Loucy (cell line): ENCODE data around the gene MAPRE3.

Source experiments
- H2AFZ ChIP-seq: fragments of 200-600 bp; sonication (generic); 2 replicates; pipeline ENCODE4 v1.6.0; 2016; ENCODE audit warnings: antibody characterized with exemption, mild to moderate bottlenecking, low read length, moderate library complexity
- H3F3A ChIP-seq: fragments of 200-600 bp; 2 replicates; pipeline ENCODE4 v1.6.0; 2016; ENCODE audit warnings: antibody characterized with exemption, low read depth, mild to moderate bottlenecking
- H3K27me3 ChIP-seq: fragments of 200-600 bp; sonication (generic); 2 replicates; pipeline ENCODE4 v1.6.1; 2014; ENCODE audit warnings: low read length, mild to moderate bottlenecking; ENCODE audit not compliant: insufficient read depth, poor library complexity, severe bottlenecking
- H3K36me3 ChIP-seq: fragments of 200-600 bp; sonication (generic); 2 replicates; pipeline ENCODE4 v1.6.1; 2016; ENCODE audit warnings: low read length; ENCODE audit not compliant: insufficient read depth
- H3K4me1 ChIP-seq: fragments of 200-600 bp; sonication (generic); 2 replicates; pipeline ENCODE4 v1.5.1; 2014; ENCODE audit warnings: low read length, mild to moderate bottlenecking; ENCODE audit not compliant: insufficient read depth, poor library complexity, severe bottlenecking
- H3K4me2 ChIP-seq: fragments of 200-600 bp; sonication (generic); 2 replicates; pipeline ENCODE4 v1.6.0; 2014; ENCODE audit warnings: antibody characterized with exemption, low read length, low read depth, mild to moderate bottlenecking; ENCODE audit not compliant: poor library complexity, severe bottlenecking
- H3K4me3 ChIP-seq: fragments of 200-600 bp; sonication (generic); 2 replicates; pipeline ENCODE4 v1.5.1; 2014; ENCODE audit warnings: low read length, mild to moderate bottlenecking, mixed read lengths; ENCODE audit not compliant: poor library complexity, severe bottlenecking
- H3K79me2 ChIP-seq: fragments of 200-600 bp; sonication (generic); 2 replicates; pipeline ENCODE4 v1.6.1; 2014; ENCODE audit warnings: low read length; ENCODE audit not compliant: insufficient read depth
- H3K9ac ChIP-seq: fragments of 200-600 bp; sonication (generic); 2 replicates; pipeline ENCODE4 v1.6.0; 2014; ENCODE audit warnings: mild to moderate bottlenecking, low read depth, low read length, moderate library complexity; ENCODE audit not compliant: poor library complexity, severe bottlenecking
- H3K9me2 ChIP-seq: fragments of 200-600 bp; sonication (generic); replicated peaks from 2 replicates; pipeline ENCODE4 v1.6.1; 2016; ENCODE audit warnings: low read depth, low read length, mixed read lengths
- H3K9me3 ChIP-seq: fragments of 200-600 bp; sonication (generic); 2 replicates; pipeline ENCODE4 v1.6.1; 2014; ENCODE audit warnings: mild to moderate bottlenecking, antibody characterized with exemption, low read length, low read depth; ENCODE audit not compliant: insufficient read depth
- H4K20me1 ChIP-seq: fragments of 200-600 bp; sonication (generic); 2 replicates; pipeline ENCODE4 v1.6.0; 2014; ENCODE audit warnings: antibody characterized with exemption, low read length, mild to moderate bottlenecking; ENCODE audit not compliant: insufficient read depth, poor library complexity, severe bottlenecking
- EZH2phosphoT487 ChIP-seq: fragments of 200-600 bp; IDR thresholded peaks from 2 replicates; pipeline ENCODE4 v1.6.1; 2018; ENCODE audit warnings: antibody characterized with exemption, mild to moderate bottlenecking, moderate library complexity, borderline replicate concordance
- TF ChIP-seq, protein P1 (sequence below): fragments of 200-600 bp; sonication (generic); conservative IDR thresholded peaks from 2 replicates; pipeline ENCODE4 v1.5.1; 2014; ENCODE audit warnings: mild to moderate bottlenecking, antibody characterized with exemption, low read length

Gene MAPRE3

DNA sequence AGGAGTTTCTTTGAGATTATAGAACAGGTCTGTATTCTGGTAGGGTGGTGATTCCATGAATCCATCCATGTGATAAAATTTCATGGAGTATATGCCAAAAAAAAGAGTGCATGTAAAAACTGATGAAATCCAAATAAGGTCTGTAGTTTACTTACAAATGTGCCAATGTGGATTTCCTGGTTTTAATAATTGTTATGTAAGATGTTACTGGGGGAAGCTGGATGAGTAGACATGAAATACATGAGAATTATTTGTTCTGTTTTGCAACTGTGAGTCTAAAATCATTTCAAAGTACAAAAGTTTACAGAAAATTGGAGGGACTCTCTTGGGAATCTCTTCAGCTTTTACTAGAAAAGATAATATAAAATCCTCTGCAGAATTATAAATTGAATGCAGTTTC lies 38.6 kb downstream of the MAPRE3 start:
- H3K9ac ChIP-seq, result no peak overlapping the region
- H4K20me1 ChIP-seq, result no peaks in the 10 kb centered on the region
- H2AFZ ChIP-seq, result no peak overlapping the region
- H3K4me1 ChIP-seq, result no peaks in the 10 kb centered on the region
- H3F3A ChIP-seq, result no peaks in the 10 kb centered on the region
- no peaks in the 10 kb centered on the region for H3K79me2 ChIP-seq
- no peaks in the 10 kb centered on the region for H3K36me3 ChIP-seq
- TF ChIP-seq EZH2phosphoT487, result no peak
- TF ChIP-seq, protein P1, sequence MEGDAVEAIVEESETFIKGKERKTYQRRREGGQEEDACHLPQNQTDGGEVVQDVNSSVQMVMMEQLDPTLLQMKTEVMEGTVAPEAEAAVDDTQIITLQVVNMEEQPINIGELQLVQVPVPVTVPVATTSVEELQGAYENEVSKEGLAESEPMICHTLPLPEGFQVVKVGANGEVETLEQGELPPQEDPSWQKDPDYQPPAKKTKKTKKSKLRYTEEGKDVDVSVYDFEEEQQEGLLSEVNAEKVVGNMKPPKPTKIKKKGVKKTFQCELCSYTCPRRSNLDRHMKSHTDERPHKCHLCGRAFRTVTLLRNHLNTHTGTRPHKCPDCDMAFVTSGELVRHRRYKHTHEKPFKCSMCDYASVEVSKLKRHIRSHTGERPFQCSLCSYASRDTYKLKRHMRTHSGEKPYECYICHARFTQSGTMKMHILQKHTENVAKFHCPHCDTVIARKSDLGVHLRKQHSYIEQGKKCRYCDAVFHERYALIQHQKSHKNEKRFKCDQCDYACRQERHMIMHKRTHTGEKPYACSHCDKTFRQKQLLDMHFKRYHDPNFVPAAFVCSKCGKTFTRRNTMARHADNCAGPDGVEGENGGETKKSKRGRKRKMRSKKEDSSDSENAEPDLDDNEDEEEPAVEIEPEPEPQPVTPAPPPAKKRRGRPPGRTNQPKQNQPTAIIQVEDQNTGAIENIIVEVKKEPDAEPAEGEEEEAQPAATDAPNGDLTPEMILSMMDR, result no peak
- no peak overlapping the region for H3K4me2 ChIP-seq
- no peak overlapping the region for H3K4me3 ChIP-seq
- H3K9me2 ChIP-seq, result no peaks in the 10 kb centered on the region
- no peaks in the 10 kb centered on the region for H3K27me3 ChIP-seq
- no peaks in the 10 kb centered on the region for H3K9me3 ChIP-seq

DNA sequence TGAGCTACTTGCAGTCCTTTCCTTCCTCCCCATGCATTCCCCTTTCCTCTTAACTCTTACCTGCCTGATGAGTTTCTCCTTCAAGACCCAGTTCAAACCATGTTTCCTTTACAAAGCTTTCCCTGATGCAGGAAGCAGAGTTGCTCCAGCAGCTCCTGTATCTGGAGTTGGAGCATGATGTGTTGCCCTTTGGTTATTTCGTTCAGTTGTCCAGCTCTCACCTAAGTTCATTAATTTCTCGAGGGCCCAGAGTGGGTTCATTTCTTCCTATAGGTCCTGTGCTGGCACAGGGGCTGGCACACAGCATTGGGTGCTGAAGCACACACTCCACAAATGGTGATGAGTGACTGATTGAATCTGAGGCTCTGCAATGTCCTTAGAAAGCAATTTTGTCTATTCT lies 39.3 kb downstream of the MAPRE3 start:
- H3K9me3 ChIP-seq, result no peaks in the 10 kb centered on the region
- no peaks in the 10 kb centered on the region for H3K27me3 ChIP-seq
- H3K9ac ChIP-seq, result no peak overlapping the region
- no peaks in the 10 kb centered on the region for H3K79me2 ChIP-seq
- no peaks in the 10 kb centered on the region for H3K4me1 ChIP-seq
- no peak overlapping the region for H3K4me3 ChIP-seq
- no peak overlapping the region for H3K4me2 ChIP-seq
- no peaks in the 10 kb centered on the region for H3F3A ChIP-seq
- H2AFZ ChIP-seq, result no peak overlapping the region
- no peaks in the 10 kb centered on the region for H3K36me3 ChIP-seq
- H4K20me1 ChIP-seq, result no peaks in the 10 kb centered on the region
- H3K9me2 ChIP-seq, result no peaks in the 10 kb centered on the region
- TF ChIP-seq, protein P1, result no peak
- TF ChIP-seq EZH2phosphoT487, result no peak

DNA sequence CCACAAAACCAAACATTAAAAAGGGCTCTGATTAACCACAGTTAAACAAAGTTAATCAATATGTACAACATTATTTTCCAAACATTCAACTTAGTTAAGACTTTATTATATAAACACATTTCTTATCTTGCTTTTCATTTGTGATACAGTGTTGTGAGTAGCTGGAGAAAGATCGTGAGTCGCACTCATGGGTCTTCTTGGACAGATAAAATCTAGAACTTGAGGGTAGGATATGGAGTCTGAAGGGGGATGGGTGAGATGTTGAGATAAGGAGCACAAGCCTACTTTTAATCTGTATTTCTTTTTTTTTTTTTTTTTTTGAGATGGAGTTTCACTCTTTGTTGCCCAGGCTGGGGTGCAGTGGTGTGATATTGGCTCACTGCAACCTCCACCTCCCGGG lies 39.7 kb downstream of the MAPRE3 start:
- Histone ChIP-seq H3K4me3 (no peak overlapping the region), H3K4me2 (no peak overlapping the region), H3F3A (no peaks in the 10 kb centered on the region), H3K27me3 (no peaks in the 10 kb centered on the region), H3K9ac (no peak overlapping the region), H3K9me2 (no peaks in the 10 kb centered on the region), H4K20me1 (no peaks in the 10 kb centered on the region), H3K4me1 (no peaks in the 10 kb centered on the region), H2AFZ (no peak overlapping the region), H3K9me3 (no peaks in the 10 kb centered on the region), H3K79me2 (no peaks in the 10 kb centered on the region), H3K36me3 (no peaks in the 10 kb centered on the region)
- TF ChIP-seq, protein P1, result no peak
